IPS-18a (cell line): ENCODE measurements around the gene SCLT1.
A peak's percentile ranks its signal among the peaks of the same experiment; 100 is the strongest.

ENCODE experiments used
- H3K27ac ChIP-seq: one replicate; pipeline ENCODE4 v1.5.1; 2013; ENCODE audit warnings: low read length
- H3K27me3 ChIP-seq: one replicate; pipeline ENCODE4 v1.6.1; 2013; ENCODE audit warnings: mild to moderate bottlenecking, low read length; ENCODE audit not compliant: control insufficient read depth, insufficient read depth
- H3K36me3 ChIP-seq: one replicate; pipeline ENCODE4 v1.6.1; 2013; ENCODE audit warnings: low read depth, low read length; ENCODE audit not compliant: control insufficient read depth
- H3K4me1 ChIP-seq: one replicate; pipeline ENCODE4 v1.6.1; 2013; ENCODE audit warnings: low read depth, low read length; ENCODE audit not compliant: control insufficient read depth
- H3K4me3 ChIP-seq: one replicate; pipeline ENCODE4 v1.5.1; 2013; ENCODE audit warnings: low read length
- H3K9ac ChIP-seq: one replicate; pipeline ENCODE4 v1.6.1; 2013; ENCODE audit warnings: mild to moderate bottlenecking, low read length, moderate library complexity
- H3K9me3 ChIP-seq: one replicate; pipeline ENCODE4 v1.6.1; 2013; ENCODE audit warnings: low read depth, low read length; ENCODE audit not compliant: control insufficient read depth

The SCLT1 gene

GRCh38 chr4:128854433-128854832 is 238.9 kb downstream of the SCLT1 start:
- Histone ChIP-seq H3K4me3 (no peak overlapping the region), H3K9me3 (no peaks in the 10 kb centered on the region), H3K36me3 (peaks cover 97% of the 10 kb centered on the region), H3K4me1 (no peaks in the 10 kb centered on the region), H3K27me3 (no peaks in the 10 kb centered on the region), H3K27ac (no peak overlapping the region), H3K9ac (no peak overlapping the region)

DNA sequence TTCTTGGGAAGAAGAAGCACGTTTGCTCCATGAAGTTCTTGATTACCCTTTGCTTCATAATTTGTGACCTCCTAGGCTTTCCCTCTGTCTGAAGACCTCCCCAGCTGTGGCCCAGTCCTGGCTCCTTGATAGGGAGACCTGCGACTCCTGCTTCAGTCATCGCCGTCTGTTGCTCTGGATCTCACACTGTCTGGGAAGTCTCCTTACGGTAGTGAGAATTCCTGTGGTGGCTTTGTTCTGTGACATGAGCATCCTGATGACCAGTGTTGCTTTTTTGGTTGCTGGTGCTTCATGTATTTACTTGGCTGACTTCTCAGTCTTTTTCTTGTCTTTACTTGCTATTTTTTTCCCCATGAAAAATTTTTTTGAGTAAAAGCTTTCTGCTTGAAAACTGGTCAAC is 239.6 kb downstream of the SCLT1 start:
- no peaks in the 10 kb centered on the region for H3K9me3 ChIP-seq
- H3K9ac ChIP-seq, result peak overlapping the region; percentile 24
- no peak overlapping the region for H3K27ac ChIP-seq
- peaks cover 97% of the 10 kb centered on the region for H3K36me3 ChIP-seq
- H3K4me1 ChIP-seq, result no peaks in the 10 kb centered on the region
- no peak overlapping the region for H3K4me3 ChIP-seq
- no peaks in the 10 kb centered on the region for H3K27me3 ChIP-seq

GRCh38 chr4:128850252-128850651 is 243.1 kb downstream of the SCLT1 start:
- Histone ChIP-seq H3K27ac (no peak overlapping the region), H3K27me3 (no peaks in the 10 kb centered on the region), H3K36me3 (peaks cover 97% of the 10 kb centered on the region), H3K9ac (no peak overlapping the region), H3K4me1 (no peaks in the 10 kb centered on the region), H3K4me3 (no peak overlapping the region), H3K9me3 (no peaks in the 10 kb centered on the region)

GRCh38 chr4:128848461-128848860 is 244.9 kb downstream of the SCLT1 start:
- Histone ChIP-seq H3K9ac (no peak overlapping the region), H3K27me3 (no peaks in the 10 kb centered on the region), H3K4me3 (no peak overlapping the region), H3K36me3 (peaks cover 97% of the 10 kb centered on the region), H3K27ac (no peak overlapping the region), H3K4me1 (no peaks in the 10 kb centered on the region), H3K9me3 (no peaks in the 10 kb centered on the region)

DNA sequence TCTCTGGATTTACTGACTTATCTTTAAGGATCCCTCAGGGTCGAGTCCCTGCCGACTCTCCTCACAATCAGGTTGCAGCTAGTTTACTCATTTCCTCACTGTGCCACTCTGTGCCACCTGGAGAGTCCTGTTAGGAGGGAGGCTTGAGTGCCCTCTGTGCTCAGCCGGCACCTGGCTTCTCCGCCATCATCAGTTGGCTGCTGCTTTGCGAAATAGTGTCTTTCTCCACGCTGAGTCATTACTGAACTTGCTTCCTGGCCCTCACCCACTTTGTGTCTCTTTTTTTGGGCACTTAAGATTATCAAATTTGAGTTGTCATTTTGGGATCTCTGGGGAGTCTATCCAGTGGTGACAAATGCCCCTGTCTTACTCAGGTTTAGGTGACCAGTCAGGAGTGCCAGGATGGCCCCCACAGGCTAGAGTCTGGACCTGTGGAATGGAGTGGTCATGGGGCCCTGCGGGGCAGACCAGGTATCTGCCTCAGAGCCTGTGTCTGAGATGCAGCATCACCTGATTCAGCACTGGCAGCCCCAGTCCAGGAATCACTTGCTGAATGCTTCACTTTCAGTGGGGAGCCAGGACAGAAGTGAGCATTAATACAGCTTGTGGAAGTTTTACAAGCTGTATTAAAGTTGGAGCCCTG is 246.1 kb downstream of the SCLT1 start:
- H3K4me3 ChIP-seq, result no peak overlapping the region
- no peaks in the 10 kb centered on the region for H3K4me1 ChIP-seq
- H3K27ac ChIP-seq, result no peak overlapping the region
- no peaks in the 10 kb centered on the region for H3K27me3 ChIP-seq
- no peaks in the 10 kb centered on the region for H3K9me3 ChIP-seq
- peaks cover 97% of the 10 kb centered on the region for H3K36me3 ChIP-seq
- H3K9ac ChIP-seq, result no peak overlapping the region

DNA sequence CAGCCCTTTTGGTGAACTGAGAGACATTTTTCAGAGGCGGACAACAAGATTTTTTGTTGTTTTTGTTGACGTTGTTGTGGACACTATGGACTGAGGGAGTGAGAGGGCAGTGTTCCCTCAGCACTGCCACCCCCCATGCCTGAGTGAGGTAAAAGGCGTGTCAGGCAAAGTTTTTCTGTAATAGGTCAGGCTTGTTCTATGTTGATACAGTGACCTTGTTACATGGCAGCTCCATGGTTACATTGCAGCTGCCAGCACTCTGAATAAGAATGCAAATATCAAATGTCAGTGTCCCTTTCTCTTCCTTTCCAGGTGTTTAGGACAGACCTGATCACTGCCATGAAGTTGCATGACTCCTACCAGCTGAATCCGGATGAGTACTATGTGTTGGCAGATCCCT is 247.3 kb downstream of the SCLT1 start:
- no peak overlapping the region for H3K27ac ChIP-seq
- H3K9ac ChIP-seq, result no peak overlapping the region
- peaks cover 98% of the 10 kb centered on the region for H3K36me3 ChIP-seq
- H3K4me3 ChIP-seq, result no peak overlapping the region
- peaks cover 7% of the 10 kb centered on the region for H3K4me1 ChIP-seq
- H3K9me3 ChIP-seq, result no peaks in the 10 kb centered on the region
- no peaks in the 10 kb centered on the region for H3K27me3 ChIP-seq

DNA sequence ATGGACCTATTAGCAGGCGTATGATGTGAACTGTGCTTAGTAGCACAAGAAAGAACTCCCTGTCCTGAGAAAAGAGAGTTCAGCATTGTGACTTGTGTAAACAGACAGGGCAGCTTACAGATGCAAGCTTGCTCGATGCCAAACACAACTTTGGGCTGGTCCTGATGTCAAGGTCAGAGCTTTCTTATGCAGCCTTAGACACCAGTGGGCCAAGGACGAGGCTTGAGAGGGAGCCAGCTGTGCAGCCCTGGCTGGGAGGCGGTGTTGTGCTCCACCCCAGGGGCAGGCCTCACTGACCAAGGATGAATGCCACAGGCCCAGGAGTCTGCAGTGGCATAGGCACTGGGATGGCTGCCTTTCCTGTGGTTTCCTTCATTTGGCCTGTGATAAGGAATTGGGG is 248.4 kb downstream of the SCLT1 start:
- no peaks in the 10 kb centered on the region for H3K27me3 ChIP-seq
- H3K4me1 ChIP-seq, result peaks cover 7% of the 10 kb centered on the region
- H3K36me3 ChIP-seq, result peaks cover 98% of the 10 kb centered on the region
- no peak overlapping the region for H3K4me3 ChIP-seq
- H3K27ac ChIP-seq, result no peak overlapping the region
- no peak overlapping the region for H3K9ac ChIP-seq
- H3K9me3 ChIP-seq, result no peaks in the 10 kb centered on the region

DNA sequence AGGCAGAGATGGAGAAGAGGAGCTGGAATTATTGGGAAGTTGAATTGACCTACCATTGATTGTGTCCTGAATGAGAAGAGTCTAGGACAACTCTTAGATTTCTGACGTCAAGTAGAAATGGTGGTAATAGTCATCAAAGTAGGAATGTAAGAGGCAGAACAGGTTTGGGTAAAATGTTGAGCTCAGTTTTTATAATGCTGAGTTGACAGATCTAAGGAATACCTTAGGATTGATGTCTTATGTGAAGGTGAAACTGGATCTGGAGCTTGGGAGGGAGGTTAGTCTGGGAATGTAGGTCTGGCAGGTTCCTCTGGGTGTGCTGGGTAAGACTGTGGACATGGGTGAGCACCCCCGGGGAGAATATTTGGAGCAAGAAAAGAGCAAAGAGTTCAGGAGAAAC is 251.9 kb downstream of the SCLT1 start:
- Histone ChIP-seq H3K4me3 (no peak overlapping the region), H3K36me3 (peaks cover 100% of the 10 kb centered on the region), H3K4me1 (peaks cover 14% of the 10 kb centered on the region), H3K27ac (no peak overlapping the region), H3K9me3 (no peaks in the 10 kb centered on the region), H3K27me3 (no peaks in the 10 kb centered on the region), H3K9ac (no peak overlapping the region)

DNA sequence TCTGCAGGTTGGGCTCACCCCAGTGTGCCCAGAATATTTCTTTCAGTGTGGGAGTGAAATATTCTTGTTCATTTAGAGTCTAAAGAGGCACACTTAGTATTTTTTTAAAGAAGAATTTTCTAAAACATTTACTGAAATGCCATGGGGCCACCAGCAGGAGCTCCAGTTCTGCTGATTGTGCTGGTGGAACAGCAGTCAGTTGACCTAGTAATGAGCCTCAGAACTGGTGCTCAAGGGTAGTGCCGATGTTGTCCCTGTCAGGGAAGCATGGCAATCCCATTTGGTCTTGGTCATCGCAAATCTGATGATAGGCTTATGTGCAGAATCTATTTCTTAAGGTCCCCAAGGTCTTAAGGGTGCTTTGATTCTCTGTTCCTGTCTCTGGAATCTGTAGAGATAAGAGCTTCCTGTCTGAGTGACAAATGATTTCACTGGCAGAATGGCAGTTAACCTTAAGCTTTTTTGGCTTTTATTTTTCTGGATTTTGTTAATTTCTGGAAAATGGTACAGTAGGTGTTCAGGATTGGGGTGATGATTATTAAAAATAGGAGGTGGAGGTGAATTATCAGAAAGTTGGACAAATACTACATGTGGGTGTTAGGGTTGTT is 252.5 kb downstream of the SCLT1 start:
- H3K36me3 ChIP-seq, result peaks cover 96% of the 10 kb centered on the region
- no peaks in the 10 kb centered on the region for H3K27me3 ChIP-seq
- no peak overlapping the region for H3K4me3 ChIP-seq
- H3K27ac ChIP-seq, result no peak overlapping the region
- no peak overlapping the region for H3K9ac ChIP-seq
- H3K4me1 ChIP-seq, result peaks cover 14% of the 10 kb centered on the region
- no peaks in the 10 kb centered on the region for H3K9me3 ChIP-seq

- Histone ChIP-seq H3K9me3 (no peaks in the 10 kb centered on the region), H3K36me3 (peaks cover 87% of the 10 kb centered on the region), H3K27me3 (no peaks in the 10 kb centered on the region), H3K4me3 (no peak overlapping the region), H3K27ac (no peak overlapping the region), H3K4me1 (peaks cover 15% of the 10 kb centered on the region), H3K9ac (no peak overlapping the region)
These were observed 255.7 kb downstream of the SCLT1 start for GRCh38 chr4:128837679-128838078.

DNA sequence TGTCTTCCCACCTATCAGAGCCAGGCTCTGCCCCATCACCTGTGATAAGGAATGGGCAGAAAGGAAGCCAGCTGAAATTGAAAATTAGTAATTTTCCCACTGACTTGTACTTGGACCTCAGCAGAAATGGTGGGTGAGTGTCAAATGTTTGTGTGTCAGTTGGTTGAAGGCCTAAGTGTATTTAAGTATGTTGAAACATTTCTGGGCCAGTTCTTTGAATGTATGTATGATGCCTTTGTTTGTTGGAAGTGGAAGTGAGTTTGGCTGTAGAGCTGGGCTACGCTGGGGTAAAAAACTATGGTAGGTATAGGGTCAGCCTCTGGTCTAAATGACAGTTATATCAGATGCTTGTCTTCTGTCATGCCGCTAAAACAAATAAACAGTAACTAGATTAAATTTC is 256.1 kb downstream of the SCLT1 start:
- H3K4me1 ChIP-seq, result peaks cover 20% of the 10 kb centered on the region
- no peak overlapping the region for H3K27ac ChIP-seq
- peaks cover 87% of the 10 kb centered on the region for H3K36me3 ChIP-seq

More for the DNA sequence above, 256.1 kb downstream of the SCLT1 start:
- Histone ChIP-seq H3K27me3 (no peaks in the 10 kb centered on the region), H3K9me3 (no peaks in the 10 kb centered on the region), H3K4me3 (no peak overlapping the region), H3K9ac (no peak overlapping the region)
